Left lung (tissue), 10 donors: ENCODE results near the gene ESYT1. TPM values are rescaled to one million over a fixed set of nuclear protein-coding genes. Genes with fewer than 3 reads are reported as not detected.

Experiments
- ATAC-seq: fragments of 200-7000 bp; cut with Tn5 transposase; one replicate; pipeline ENCODE4 v1.9.1; 2020; ENCODE audit warnings: moderate library complexity
- DNase-seq, 4 donors: peaks; one replicate each; pipeline ENCODE4 v3.0.0-alpha.2; 2013 to 2020
- H3K27ac ChIP-seq, 2 donors: fragments of 200-600 bp; sonication (generic) in 1 of 2; one replicate each; pipeline versions ENCODE4 v1.5.0 to v1.8.0; 2020 to 2021
- H3K27me3 ChIP-seq, 2 donors: fragments of 200-600 bp; sonication (generic) in 1 of 2; one replicate each; pipeline versions ENCODE4 v1.5.0 to v1.8.0; 2020 to 2021
- H3K36me3 ChIP-seq, 2 donors: fragments of 200-600 bp; sonication (generic) in 1 of 2; one replicate each; pipeline versions ENCODE4 v1.5.0 to v1.8.0; 2020 to 2021
- H3K4me1 ChIP-seq, 2 donors: fragments of 200-600 bp; one replicate each; pipeline ENCODE4 v1.8.0; 2021
- H3K4me3 ChIP-seq, 2 donors: fragments of 200-600 bp; sonication (generic) in 1 of 2; one replicate each; pipeline versions ENCODE4 v1.5.0 to v1.8.0; 2020 to 2021; ENCODE audit warnings: mild to moderate bottlenecking in 1 of 2
- H3K9me3 ChIP-seq, 2 donors: fragments of 200-600 bp; sonication (generic) in 1 of 2; one replicate each; pipeline versions ENCODE4 v1.5.0 to v1.8.0; 2020 to 2021
- intact Hi-C, 2 donors: fragments of 100-400 bp; cut with DNase I; formaldehyde crosslinking; loops; one replicate each; pipeline versions ENCODE4 v1.11.2 to v1.14.2; 2022
- polyA plus RNA-seq, 6 donors: library from polyadenylated mRNA; unstranded; fragments of 120-200 nt; gene quantifications; one replicate each; pipeline ENCODE4 v1.2.1, GENCODE V29; 2013; ENCODE audit not compliant: insufficient read length in 6 of 6
- total RNA-seq, 2 donors: library from RNA; stranded (reverse); fragmentation: NEBNext Ultra II Directional; extraction: Animal tissue kit (Norgen Biotek cat#: 25700); gene quantifications; one replicate each; pipeline ENCODE4 v1.2.1, GENCODE V29; 2021
- TF ChIP-seq, protein P1 (sequence below), 2 donors: fragments of 200-600 bp; sonication (generic) in 1 of 2; IDR thresholded peaks; one replicate each; pipeline versions ENCODE4 v1.5.0 to v1.8.0; 2021; ENCODE audit warnings: antibody characterized with exemption in 2 of 2
- donor health status: DM: no; HTN: yes; CAD: no.
- donor health status: DM: no; HTN: no; CAD: no.

Gene ESYT1
- total and polyA plus RNA-seq, 8 donors = 80.9 to 116 (median 91.9) TPM

DNA sequence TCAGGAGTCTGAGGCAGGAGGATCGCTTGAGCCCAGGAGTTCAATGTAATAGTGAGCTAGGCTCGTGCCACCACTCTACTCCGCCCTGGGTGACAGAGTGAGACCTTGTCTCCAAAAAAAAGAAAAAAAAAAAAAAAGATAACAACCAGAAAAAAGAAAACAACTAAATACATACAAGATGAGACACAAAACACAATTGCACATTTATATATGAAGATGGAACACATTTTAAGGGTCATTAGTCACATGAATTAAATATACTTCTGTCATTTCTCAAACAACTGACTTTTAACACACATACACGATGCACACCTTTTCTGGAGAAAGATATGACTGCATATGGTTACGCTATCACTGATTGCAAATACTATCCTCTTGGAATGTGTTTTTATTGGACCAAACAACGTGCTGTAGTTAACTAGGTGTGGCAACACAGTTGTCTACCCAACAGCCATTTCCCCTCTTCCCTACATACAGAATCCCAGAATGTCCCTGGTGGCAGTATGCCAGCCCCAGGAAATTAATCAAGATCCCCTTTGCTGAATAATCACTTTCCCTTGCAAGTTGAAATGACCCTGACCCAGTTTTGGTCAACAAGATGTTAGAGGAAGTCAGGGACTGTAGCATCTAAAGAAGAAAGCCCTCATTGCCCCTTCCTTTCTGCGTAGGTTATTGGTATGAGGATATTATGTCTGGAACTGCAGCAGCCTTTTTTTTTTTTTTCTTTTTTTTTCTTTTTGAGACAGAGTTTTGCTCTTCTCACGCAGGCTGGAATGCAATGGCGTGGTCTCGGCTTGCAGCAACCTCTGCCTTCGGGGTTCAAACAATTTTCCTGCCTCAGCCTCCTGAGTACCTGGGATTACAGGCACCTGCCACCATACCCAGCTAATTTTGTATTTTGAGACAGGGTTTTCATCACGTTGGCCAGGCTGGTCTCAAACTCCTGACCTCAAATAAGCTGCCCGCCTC, 18.7 kb downstream of the ESYT1 start:
- intact Hi-C loops = no loop called here
- Histone ChIP-seq H3K4me3 (no peak overlapping the region), H3K4me1 (peaks cover 0 to 54% of the 10 kb centered on the region in 2 donors), H3K36me3 (peaks cover 0 to 37% of the 10 kb centered on the region in 2 donors), H3K27me3 (no peaks in the 10 kb centered on the region), H3K27ac (peak overlapping the region in 1 of 2 donors; percentile 16), H3K9me3 (no peaks in the 10 kb centered on the region)
- ATAC-seq = no peak
- TF ChIP-seq, protein P1, sequence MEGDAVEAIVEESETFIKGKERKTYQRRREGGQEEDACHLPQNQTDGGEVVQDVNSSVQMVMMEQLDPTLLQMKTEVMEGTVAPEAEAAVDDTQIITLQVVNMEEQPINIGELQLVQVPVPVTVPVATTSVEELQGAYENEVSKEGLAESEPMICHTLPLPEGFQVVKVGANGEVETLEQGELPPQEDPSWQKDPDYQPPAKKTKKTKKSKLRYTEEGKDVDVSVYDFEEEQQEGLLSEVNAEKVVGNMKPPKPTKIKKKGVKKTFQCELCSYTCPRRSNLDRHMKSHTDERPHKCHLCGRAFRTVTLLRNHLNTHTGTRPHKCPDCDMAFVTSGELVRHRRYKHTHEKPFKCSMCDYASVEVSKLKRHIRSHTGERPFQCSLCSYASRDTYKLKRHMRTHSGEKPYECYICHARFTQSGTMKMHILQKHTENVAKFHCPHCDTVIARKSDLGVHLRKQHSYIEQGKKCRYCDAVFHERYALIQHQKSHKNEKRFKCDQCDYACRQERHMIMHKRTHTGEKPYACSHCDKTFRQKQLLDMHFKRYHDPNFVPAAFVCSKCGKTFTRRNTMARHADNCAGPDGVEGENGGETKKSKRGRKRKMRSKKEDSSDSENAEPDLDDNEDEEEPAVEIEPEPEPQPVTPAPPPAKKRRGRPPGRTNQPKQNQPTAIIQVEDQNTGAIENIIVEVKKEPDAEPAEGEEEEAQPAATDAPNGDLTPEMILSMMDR (IDR thresholded peaks at IDR 0.05) = no peak
- peak in 2 of 4 donors; percentile 56 to 78 for DNase-seq

- Histone ChIP-seq H3K4me3 (no peak overlapping the region), H3K4me1 (peaks cover 0 to 41% of the 10 kb centered on the region in 2 donors), H3K27me3 (no peaks in the 10 kb centered on the region), H3K36me3 (no peaks in the 10 kb centered on the region), H3K27ac (no peak overlapping the region), H3K9me3 (no peaks in the 10 kb centered on the region)
- no peak for DNase-seq
- intact Hi-C loops = no loop called here
- TF ChIP-seq, protein P1 (IDR thresholded peaks at IDR 0.05) = no peak
- no peak for ATAC-seq
These were observed 22.5 kb downstream of the ESYT1 start for GRCh38 chr12:56150563-56150962.

DNA sequence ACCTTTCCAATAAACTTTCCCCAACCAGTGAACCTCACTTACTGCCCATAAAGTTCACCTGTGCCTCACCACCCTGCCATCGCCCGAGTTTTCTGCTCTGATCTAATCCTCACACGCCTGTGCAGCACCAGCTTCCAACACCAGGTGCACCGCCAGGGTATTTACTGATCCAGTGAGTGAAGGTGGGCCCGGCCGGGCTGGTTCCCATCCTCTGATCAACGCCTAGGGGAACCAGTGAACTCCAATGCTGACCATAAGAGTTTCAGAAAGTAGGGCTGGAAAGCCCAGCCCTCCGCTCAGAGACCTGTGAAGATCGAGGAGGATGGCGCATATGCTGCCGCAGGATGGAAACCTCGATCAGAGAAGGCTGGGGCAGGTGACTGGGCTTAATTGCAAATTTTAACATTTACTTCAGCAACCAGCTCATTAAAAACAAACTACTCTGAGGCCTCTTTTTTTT, 23.6 kb downstream of the ESYT1 start:
- peak overlapping the region; percentile 68 to 79 for H3K4me3 ChIP-seq
- TF ChIP-seq, protein P1 (IDR thresholded peaks at IDR 0.05) = peak in 1 of 2 donors; percentile 37
- peaks cover 1 to 39% of the 10 kb centered on the region in 2 donors for H3K4me1 ChIP-seq
- peak overlapping the region; percentile 97 for H3K27ac ChIP-seq
- no peaks in the 10 kb centered on the region for H3K9me3 ChIP-seq
- H3K27me3 ChIP-seq = no peaks in the 10 kb centered on the region
- peak; percentile 76 for ATAC-seq
- H3K36me3 ChIP-seq = no peaks in the 10 kb centered on the region
- DNase-seq = peak in 3 of 4 donors; percentile 55 to 81 (median 70)
- intact Hi-C loops = no loop called here

- H3K27me3 ChIP-seq = no peaks in the 10 kb centered on the region
- DNase-seq (peak; percentile 89 to 97 (median 94)), ATAC-seq (peak; percentile 97)
- peak within 1 kb of the TSS; percentile 68 to 79 for H3K4me3 ChIP-seq
- TF ChIP-seq, protein P1 (IDR thresholded peaks at IDR 0.05) = no peak
- H3K4me1 ChIP-seq = peaks cover 5 to 38% of the 10 kb centered on the region in 2 donors
- H3K27ac ChIP-seq = peak within 1 kb of the TSS; percentile 97
- intact Hi-C loops = no loop called here
- H3K36me3 ChIP-seq = no peaks in the 10 kb centered on the region
- no peaks in the 10 kb centered on the region for H3K9me3 ChIP-seq
These were observed 24.2 kb downstream of the ESYT1 start, which contains the start of gene MYL6B for GRCh38 chr12:56152132-56152755. MYL6B (plus strand) TSS chr12:56152587; CDS start chr12:56153919, 1,332 bp downstream.
